ENCODE measurements around the gene ERC2.
"Not testable (repeated sequence)": the region's sequence is repeated elsewhere in the genome, so short reads cannot be mapped to it uniquely, and the experiment has no call there.

Gene ERC2

GRCh38 chr3:56113231-56113630 lies 355.0 kb downstream of the ERC2 start:
- no peak for DNase-seq

GRCh38 chr3:56111606-56112304 lies 356.5 kb downstream of the ERC2 start:
- DNase-seq, result no peak

- DNase-seq, result no peak
These were observed 357.4 kb downstream of the ERC2 start for GRCh38 chr3:56110886-56111285.

- DNase-seq, result no peak
These were observed 361.1 kb downstream of the ERC2 start for GRCh38 chr3:56107157-56107556.

GRCh38 chr3:56102032-56102431 lies 366.2 kb downstream of the ERC2 start:
- DNase-seq, result no peak

- DNase-seq, result no peak
These were observed 366.7 kb downstream of the ERC2 start for GRCh38 chr3:56101576-56101975.

GRCh38 chr3:56096999-56097398 lies 371.3 kb downstream of the ERC2 start:
- DNase-seq, result no peak

- no peak for DNase-seq
These were observed 374.1 kb downstream of the ERC2 start for GRCh38 chr3:56094170-56094569.

- no peak for DNase-seq
These were observed 378.5 kb downstream of the ERC2 start for GRCh38 chr3:56089739-56090138.

- DNase-seq, result no peak
These were observed 380.7 kb downstream of the ERC2 start for GRCh38 chr3:56087451-56088053.

- DNase-seq, result no peak
These were observed 381.9 kb downstream of the ERC2 start for GRCh38 chr3:56086355-56086754.

- DNase-seq, result no peak
These were observed 387.0 kb downstream of the ERC2 start for GRCh38 chr3:56081246-56081645.

- no peak for DNase-seq
These were observed 391.5 kb downstream of the ERC2 start for GRCh38 chr3:56076746-56077145.

GRCh38 chr3:56075089-56075488 lies 393.2 kb downstream of the ERC2 start:
- DNase-seq, result no peak

GRCh38 chr3:56069766-56070165 lies 398.5 kb downstream of the ERC2 start:
- no peak for DNase-seq

- DNase-seq, result not testable (repeated sequence)
These were observed 401.9 kb downstream of the ERC2 start for GRCh38 chr3:56066405-56066804.

GRCh38 chr3:56064684-56065083 lies 403.6 kb downstream of the ERC2 start:
- DNase-seq, result no peak

GRCh38 chr3:56061279-56061626 lies 407.0 kb downstream of the ERC2 start:
- no peak for DNase-seq

GRCh38 chr3:56060521-56061278 lies 407.6 kb downstream of the ERC2 start:
- no peak for DNase-seq

GRCh38 chr3:56059731-56060130 lies 408.5 kb downstream of the ERC2 start:
- no peak for DNase-seq

- DNase-seq, result no peak
These were observed 412.3 kb downstream of the ERC2 start for GRCh38 chr3:56055951-56056350.

- no peak for DNase-seq
These were observed 412.7 kb downstream of the ERC2 start for GRCh38 chr3:56055546-56055945.

GRCh38 chr3:56054844-56055243 lies 413.4 kb downstream of the ERC2 start:
- DNase-seq, result no peak

- no peak for DNase-seq
These were observed 414.5 kb downstream of the ERC2 start for GRCh38 chr3:56053727-56054126.

Measured in effector CD8-positive, alpha-beta T cell (primary cell).